ENCODE measurements around the gene SUSD6.
"Not testable (repeated sequence)": the region's sequence is repeated elsewhere in the genome, so short reads cannot be mapped to it uniquely, and the experiment has no call there.

The SUSD6 gene

DNA sequence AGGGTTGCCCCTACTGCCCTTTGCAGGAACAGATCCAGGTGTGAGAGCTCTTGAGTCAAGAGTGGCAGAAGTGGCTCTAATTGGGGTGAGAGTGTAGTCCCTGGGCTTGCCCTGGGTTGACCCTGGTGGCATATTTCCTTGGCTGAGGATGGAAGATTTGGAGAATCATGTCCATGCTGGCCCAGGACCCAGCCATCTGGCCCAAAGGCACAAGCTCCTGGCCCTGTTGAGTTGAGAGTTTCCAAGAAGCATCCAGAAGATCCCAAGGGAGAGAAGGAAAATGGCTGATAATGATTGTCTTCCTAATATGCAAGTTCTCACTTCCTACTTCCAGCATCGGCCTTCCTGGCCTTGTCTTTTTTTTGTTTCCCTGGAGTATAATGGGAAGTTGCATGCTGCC lies 100.1 kb downstream of the SUSD6 start:
- no peak for DNase-seq (ENCODE audit: low read depth in 1 of 2, low spot score in 1 of 2)

DNA sequence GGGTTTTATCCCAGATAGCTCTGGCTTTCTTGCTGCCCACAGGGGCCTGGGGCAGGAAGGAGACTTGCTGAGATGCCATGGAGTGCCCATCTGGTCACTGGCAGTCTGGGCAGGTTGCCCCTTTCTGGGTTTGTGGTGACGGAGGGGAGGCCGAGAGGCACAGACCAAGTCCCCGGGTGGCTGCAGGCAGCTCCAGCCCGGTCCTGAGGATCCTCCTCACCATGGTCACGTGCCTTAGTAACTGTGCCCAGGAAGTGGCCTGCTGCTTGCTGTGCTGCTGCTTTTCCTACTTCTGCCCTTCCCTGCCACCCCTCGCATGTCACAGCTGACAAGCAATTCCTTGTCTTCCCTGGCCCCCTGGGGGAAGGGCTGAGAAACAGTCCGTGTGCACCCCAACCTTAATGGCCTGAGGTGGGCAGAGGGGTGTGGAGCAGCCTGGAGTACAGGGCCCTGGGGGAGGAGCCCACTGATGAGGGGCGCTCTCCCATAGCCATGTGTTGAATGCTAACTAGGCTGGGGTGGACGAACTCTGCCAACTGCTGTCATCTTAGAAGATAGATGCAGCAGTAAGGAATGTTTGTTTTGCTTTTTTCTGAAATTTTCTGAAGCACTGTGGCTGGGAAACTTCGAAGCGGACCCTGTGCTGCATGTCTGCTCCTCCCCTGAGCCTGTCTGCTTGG lies 100.6 kb downstream of the SUSD6 start:
- no peak for DNase-seq (ENCODE audit: low read depth in 1 of 2, low spot score in 1 of 2)

- DNase-seq (ENCODE audit: low read depth in 1 of 2, low spot score in 1 of 2), result no peak
These were observed 101.2 kb downstream of the SUSD6 start for GRCh38 chr14:69712599-69713088.

DNA sequence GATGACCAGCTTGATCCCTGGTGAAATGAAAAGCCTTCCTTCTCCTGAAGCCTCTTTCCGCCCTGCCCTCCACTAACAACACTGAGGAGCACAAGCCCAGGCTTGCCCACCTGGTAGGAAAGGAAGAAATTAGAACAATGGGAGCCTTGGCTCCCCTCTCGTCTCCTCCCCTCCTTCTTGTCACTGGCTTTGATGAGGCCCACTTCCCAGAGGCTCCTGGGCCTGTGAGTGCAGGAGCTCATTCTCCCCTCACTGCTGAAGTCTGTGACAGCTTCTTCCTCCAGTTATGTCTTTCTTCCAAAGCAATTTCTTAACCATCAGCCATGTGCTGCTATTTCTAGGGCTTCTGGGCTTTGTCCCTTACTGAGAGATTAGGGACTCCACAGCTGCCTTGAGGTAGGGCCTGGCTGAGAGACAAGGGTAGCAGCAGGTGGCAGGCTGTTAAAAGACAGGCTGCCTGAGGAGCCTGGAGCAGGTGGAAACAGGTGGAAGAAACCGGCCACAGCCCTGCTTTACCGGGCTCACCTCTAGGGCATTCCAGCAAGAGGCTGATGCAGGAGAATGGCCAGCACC lies 101.9 kb downstream of the SUSD6 start:
- no peak for DNase-seq (ENCODE audit: low read depth in 1 of 2, low spot score in 1 of 2)

DNA sequence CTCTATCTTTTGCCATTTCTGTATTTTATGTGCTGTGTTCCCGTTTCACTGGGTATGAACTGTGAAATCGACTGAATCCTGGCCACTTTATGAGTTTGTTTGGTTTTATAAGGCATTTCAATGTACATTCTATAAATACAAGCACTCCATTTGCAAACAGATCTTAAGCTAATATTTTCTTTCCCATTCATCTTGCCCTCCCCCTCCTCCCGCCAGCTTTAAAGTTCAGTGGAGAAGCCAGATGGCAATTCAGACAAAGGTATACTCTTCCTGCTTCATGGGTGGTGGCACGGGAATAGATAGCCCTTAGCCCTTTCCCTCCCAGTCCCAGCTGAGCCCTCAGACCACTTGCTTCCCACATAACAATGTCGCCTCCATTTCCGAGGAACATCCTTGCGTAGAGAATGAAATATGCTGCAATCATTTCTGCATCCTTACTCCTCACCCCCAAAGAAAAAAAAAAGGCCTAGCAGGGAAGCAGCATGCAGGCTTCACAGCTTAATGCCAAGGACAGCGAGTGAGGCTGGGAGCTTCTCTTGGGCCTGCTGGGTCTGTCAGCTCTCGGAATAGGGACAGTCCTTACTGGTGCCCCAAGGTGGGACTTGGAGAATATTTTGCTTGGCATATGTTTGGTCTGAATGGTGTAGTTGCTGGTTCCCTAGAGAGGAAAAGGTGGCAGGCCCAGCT lies 102.7 kb downstream of the SUSD6 start:
- DNase-seq (ENCODE audit: low read depth in 1 of 2, low spot score in 1 of 2), result no peak

GRCh38 chr14:69715725-69716477 lies 104.5 kb downstream of the SUSD6 start:
- DNase-seq (ENCODE audit: low read depth in 1 of 2, low spot score in 1 of 2), result no peak

- no peak for DNase-seq (ENCODE audit: low read depth in 1 of 2, low spot score in 1 of 2)
These were observed 105.2 kb downstream of the SUSD6 start for GRCh38 chr14:69716478-69717187.

GRCh38 chr14:69718614-69719013 lies 107.2 kb downstream of the SUSD6 start:
- DNase-seq (ENCODE audit: low read depth in 1 of 2, low spot score in 1 of 2), result not testable (repeated sequence)

DNA sequence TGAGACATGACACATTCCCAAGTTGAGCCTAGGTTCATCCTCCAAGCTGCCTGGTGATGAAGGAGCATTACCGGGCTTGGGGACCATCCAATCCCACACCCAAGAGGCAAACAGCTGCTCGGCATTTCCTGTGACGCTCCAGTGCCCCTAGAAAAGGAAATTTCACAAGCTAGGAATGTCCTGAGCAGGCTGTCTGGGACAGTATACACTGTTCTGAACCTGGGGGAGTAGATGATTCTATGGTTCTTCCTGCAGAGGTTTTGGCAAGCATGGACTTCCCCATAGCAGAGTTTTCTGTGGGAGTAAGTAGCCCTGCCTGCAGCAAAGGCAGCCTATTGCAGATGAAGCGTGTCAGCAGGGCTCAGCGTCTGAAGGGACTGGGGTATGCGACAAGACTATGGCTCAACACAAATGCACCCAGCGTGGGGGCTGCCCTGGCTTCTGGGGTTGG lies 108.1 kb downstream of the SUSD6 start:
- no peak for DNase-seq (ENCODE audit: low read depth in 1 of 2, low spot score in 1 of 2)

DNA sequence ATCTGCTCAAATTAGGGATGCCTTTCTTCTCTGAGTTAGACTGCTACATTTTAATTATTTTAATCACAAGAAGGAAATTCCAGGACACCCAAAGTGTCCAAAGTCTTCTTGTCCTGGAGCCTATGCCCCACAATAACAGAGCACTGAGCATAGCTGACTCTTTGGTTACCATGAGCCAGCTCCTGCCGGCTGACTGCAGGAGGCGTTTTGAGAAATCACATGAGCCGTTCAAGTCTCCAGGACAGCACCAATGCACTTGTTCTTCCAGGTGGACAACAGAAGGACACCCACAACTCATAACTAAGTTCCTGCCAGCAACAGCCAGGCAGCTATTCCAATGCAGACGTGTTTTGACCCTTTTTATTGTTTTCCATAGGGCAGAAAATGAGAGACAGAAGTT lies 109.5 kb downstream of the SUSD6 start:
- DNase-seq (ENCODE audit: low read depth in 1 of 2, low spot score in 1 of 2), result no peak

- peak; percentile 71 to 78 for DNase-seq (ENCODE audit: low read depth in 1 of 2, low spot score in 1 of 2)
These were observed 115.5 kb downstream of the SUSD6 start for GRCh38 chr14:69726761-69727511.

DNA sequence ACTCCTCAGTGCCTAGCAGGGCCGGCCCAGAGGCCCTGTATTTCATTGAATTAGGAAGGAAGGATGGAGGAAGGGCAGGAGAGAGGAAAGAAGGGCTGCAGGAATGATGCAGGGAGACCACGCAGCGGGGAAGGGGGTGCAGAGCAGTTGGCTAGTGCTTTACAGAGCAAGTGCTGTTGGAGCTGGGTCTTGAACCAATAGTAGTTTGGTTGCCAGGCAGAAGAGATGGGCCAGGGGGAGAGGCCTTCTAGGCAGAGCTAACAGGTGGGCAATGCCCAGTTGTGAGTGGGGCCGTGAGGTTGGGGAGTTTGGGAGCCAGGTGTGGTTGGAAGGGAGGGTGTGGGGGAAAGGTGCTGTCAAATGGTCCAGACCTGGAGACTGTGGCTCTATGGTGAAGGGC lies 116.5 kb downstream of the SUSD6 start:
- no peak for DNase-seq (ENCODE audit: low read depth in 1 of 2, low spot score in 1 of 2)

DNA sequence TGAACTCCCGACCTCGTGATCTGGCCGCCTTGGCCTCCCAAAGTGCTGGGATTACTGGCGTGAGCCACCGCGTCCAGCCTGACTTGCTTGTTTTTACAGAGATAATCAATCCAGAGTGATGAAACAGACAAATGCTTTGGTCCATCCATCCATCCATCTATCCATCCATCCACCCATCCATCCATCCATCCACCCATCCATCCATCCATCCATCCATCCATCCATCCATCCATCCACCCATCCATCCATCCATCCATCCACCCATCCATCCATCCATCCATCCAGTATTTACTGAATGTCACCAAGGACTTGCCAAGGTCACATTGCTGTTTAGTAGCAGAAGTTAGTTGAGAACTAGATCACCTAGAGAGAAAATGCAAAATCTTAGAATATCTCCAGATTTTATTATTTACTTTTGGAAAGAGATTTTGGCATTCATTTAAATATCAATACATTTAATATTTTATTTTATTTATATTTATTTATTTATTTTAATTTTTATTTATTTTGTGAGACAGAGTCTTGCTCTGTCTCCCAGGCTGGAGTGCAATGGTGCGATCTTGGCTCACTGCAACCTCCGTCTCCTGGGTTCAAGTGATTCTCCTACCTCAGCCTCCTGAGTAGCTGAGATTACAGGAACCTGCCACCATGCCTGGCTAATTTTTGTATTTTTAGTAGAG lies 120.7 kb downstream of the SUSD6 start:
- not testable (repeated sequence) for DNase-seq (ENCODE audit: low read depth in 1 of 2, low spot score in 1 of 2)

GRCh38 chr14:69736405-69736804 lies 125.0 kb downstream of the SUSD6 start:
- DNase-seq (ENCODE audit: low read depth in 1 of 2, low spot score in 1 of 2), result not testable (repeated sequence)

GRCh38 chr14:69741055-69741454 lies 129.7 kb downstream of the SUSD6 start:
- no peak for DNase-seq (ENCODE audit: low read depth in 1 of 2, low spot score in 1 of 2)

DNA sequence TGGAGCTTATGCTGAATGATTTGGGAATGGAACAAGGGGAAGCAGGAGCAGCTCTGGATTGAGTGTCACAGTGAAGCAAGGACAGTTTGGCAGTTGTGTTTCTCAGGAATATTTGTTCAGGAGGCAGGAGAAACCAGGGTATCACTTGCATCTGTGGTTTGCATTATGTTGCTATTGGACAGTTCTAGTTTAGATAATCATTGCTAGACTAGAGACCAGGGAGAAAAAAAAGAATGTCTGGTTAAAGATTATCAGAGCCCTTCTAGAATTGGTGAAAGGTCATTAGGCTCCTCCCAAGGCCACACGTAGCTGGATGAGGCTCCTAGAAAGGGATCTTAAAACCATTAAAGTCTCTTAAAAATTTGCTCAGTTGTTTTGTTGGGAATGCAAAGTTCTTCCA lies 138.6 kb downstream of the SUSD6 start:
- no peak for DNase-seq (ENCODE audit: low read depth in 1 of 2, low spot score in 1 of 2)

- DNase-seq (ENCODE audit: low read depth in 1 of 2, low spot score in 1 of 2), result no peak
These were observed 139.1 kb downstream of the SUSD6 start for GRCh38 chr14:69750495-69750894.

- DNase-seq (ENCODE audit: low read depth in 1 of 2, low spot score in 1 of 2), result no peak
These were observed 141.4 kb downstream of the SUSD6 start for GRCh38 chr14:69752773-69753172.

DNA sequence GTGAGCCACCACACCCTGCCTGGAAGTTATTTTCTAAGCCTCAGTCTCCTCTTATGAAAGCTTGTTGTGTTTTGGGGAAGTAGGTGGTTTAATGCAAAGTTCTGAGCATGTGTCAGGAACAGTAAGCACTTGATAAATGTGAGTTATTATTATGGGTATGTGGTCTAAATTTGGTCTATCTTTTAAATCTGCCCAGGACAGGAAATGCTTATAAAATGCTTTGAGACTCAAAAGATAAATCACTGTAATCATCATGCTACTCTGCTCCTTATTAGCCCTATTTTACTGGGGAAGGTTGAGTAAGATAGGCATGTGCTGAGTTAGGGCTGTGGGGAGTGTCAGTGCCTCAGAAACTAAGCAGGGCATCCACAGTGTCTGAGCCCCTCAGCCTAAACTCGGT lies 142.5 kb downstream of the SUSD6 start:
- DNase-seq (ENCODE audit: low read depth in 1 of 2, low spot score in 1 of 2), result no peak

DNA sequence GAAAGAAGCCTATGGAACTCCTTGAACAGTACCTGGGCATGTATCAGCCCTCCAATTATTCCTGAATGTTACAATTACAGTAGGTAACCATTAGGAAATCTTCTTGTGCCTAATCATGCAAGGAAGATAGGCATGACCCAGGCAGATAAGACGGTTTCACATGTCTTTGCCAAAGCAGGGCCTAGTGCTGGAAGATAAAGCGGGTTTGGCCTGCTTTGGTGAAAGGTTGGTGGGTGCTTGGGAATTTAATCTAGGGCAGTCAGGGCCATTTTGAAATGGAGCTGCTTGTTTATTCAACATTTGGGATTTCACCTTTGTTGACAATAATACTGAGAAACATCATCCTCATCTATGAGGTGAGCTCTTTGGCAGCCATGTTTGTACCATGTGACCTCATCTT lies 143.1 kb downstream of the SUSD6 start:
- DNase-seq (ENCODE audit: low read depth in 1 of 2, low spot score in 1 of 2), result no peak
